Sigmoid colon (tissue), 7 donors: ENCODE results near the gene YAE1. TPM values are rescaled to one million over a fixed set of nuclear protein-coding genes. Genes with fewer than 3 reads are reported as not detected.

Experiments
- DNase-seq: peaks from one replicate; pipeline ENCODE4 v3.0.0-alpha.2; 2019
- H3K27ac ChIP-seq, 4 donors: fragments of 200-600 bp; sonication (generic); one replicate each; pipeline ENCODE4 v1.5.1; 2016 to 2019; ENCODE audit warnings: mild to moderate bottlenecking in 1 of 4
- H3K27me3 ChIP-seq, 3 donors: fragments of 200-600 bp; sonication (generic); one replicate each; pipeline ENCODE4 v1.5.1; 2019; ENCODE audit warnings: mild to moderate bottlenecking in 1 of 3
- H3K36me3 ChIP-seq, 4 donors: fragments of 200-600 bp; sonication (generic); one replicate each; pipeline ENCODE4 v1.5.1; 2016 to 2019
- H3K4me1 ChIP-seq, 4 donors: fragments of 200-600 bp; sonication (generic); one replicate each; pipeline ENCODE4 v1.5.1; 2017 to 2019
- H3K4me3 ChIP-seq, 4 donors: fragments of 200-600 bp; sonication (generic); one replicate each; pipeline ENCODE4 v1.5.1; 2017 to 2019; ENCODE audit warnings: mild to moderate bottlenecking in 2 of 4, moderate library complexity in 1 of 4
- H3K9me3 ChIP-seq, 4 donors: fragments of 200-600 bp in 3 of 4; sonication (generic) in 3 of 4; one replicate each; pipeline versions ENCODE4 v1.5.1 to v1.6.1; 2013 to 2019
- EP300 ChIP-seq, 4 donors: sonication (generic); formaldehyde crosslinking; IDR thresholded peaks; one replicate each; pipeline ENCODE4 v1.6.1; 2017; ENCODE audit warnings: antibody characterized with exemption in 4 of 4
- POLR2A ChIP-seq, 2 donors: fragments of 450-650 bp; IDR thresholded peaks; one replicate each; pipeline ENCODE4 v1.6.1; 2016; ENCODE audit warnings: antibody characterized with exemption in 2 of 2, mild to moderate bottlenecking in 2 of 2, moderate library complexity in 2 of 2
- POLR2AphosphoS5 ChIP-seq, 4 donors: sonication (generic); formaldehyde crosslinking; IDR thresholded peaks; one replicate each; pipeline ENCODE4 v1.6.1; 2017; ENCODE audit warnings: antibody characterized with exemption in 4 of 4
- WGBS, 2 donors: extraction: QIAGEN DNeasy Blood & Tissue Kit; methylation state at CpG; one replicate each; pipeline ENCODE4 v1.1.7; 2013; 5-methylcytosine and 5-hydroxymethylcytosine counted together
- intact Hi-C: fragments of 100-400 bp; cut with DNase I; formaldehyde crosslinking; loops from one replicate; pipeline ENCODE4 v1.15.1; 2023
- polyA plus RNA-seq, 3 donors: library from polyadenylated mRNA; stranded (reverse); fragments of 200-250 nt; gene quantifications; one replicate each; pipeline ENCODE4 v1.2.3, GENCODE V29; 2013
- total RNA-seq, 4 donors: library from RNA; depleted of rRNA; stranded (reverse); fragments of >200 nt; gene quantifications; one replicate each; pipeline ENCODE4 v1.1.0, GENCODE V29; 2016
- TF ChIP-seq, protein P1 (sequence below), 4 experiments: fragments of 450-650 bp in 3 of 4; fragments of 200-600 bp in 1 of 4; IDR thresholded peaks; one replicate each; pipeline ENCODE4 v1.5.1; 2016 to 2019; ENCODE audit warnings: antibody characterized with exemption in 4 of 4, mild to moderate bottlenecking in 3 of 4, moderate library complexity in 2 of 4
- donor health status: healthy with polysubstance abuse.
- donor health status: Bipolar disorder and iron deficiency.
- donor health status: healthy.

Gene YAE1
- total and polyA plus RNA-seq, 7 donors, result 16.3 to 52.0 (median 26.4) TPM

DNA sequence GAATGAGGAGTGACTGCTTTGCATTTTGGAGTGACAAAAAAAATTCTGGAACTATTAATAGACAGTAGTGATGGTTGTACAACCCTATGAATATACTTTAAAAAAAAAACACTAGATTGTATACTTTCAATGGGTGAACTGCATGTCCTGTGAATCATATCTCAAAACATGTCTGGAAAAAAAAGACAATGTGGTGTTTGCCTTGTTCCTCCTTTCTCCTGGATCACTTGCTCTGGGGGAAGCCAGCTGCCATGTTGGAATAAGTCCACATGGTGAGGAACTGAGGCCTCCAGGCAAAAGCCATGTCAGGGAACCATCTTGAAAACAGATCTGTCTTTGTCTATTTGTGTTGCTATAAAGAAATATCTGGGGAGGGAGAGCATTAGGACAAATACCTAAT, 39.5 kb upstream of the YAE1 start:
- no peaks in the 10 kb centered on the region for H3K36me3 ChIP-seq
- H3K27ac ChIP-seq, result no peak overlapping the region
- H3K4me1 ChIP-seq, result no peaks in the 10 kb centered on the region
- no peak for DNase-seq
- H3K4me3 ChIP-seq, result no peak overlapping the region
- TF ChIP-seq POLR2A (IDR thresholded peaks at IDR 0.05), result no peak
- TF ChIP-seq POLR2AphosphoS5 (IDR thresholded peaks at IDR 0.05), result no peak
- TF ChIP-seq EP300 (IDR thresholded peaks at IDR 0.05), result no peak
- TF ChIP-seq, protein P1, sequence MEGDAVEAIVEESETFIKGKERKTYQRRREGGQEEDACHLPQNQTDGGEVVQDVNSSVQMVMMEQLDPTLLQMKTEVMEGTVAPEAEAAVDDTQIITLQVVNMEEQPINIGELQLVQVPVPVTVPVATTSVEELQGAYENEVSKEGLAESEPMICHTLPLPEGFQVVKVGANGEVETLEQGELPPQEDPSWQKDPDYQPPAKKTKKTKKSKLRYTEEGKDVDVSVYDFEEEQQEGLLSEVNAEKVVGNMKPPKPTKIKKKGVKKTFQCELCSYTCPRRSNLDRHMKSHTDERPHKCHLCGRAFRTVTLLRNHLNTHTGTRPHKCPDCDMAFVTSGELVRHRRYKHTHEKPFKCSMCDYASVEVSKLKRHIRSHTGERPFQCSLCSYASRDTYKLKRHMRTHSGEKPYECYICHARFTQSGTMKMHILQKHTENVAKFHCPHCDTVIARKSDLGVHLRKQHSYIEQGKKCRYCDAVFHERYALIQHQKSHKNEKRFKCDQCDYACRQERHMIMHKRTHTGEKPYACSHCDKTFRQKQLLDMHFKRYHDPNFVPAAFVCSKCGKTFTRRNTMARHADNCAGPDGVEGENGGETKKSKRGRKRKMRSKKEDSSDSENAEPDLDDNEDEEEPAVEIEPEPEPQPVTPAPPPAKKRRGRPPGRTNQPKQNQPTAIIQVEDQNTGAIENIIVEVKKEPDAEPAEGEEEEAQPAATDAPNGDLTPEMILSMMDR (IDR thresholded peaks at IDR 0.05), result no peak
- intact Hi-C loops, result no loop called here
- H3K9me3 ChIP-seq, result no peaks in the 10 kb centered on the region
- no peaks in the 10 kb centered on the region for H3K27me3 ChIP-seq

DNA sequence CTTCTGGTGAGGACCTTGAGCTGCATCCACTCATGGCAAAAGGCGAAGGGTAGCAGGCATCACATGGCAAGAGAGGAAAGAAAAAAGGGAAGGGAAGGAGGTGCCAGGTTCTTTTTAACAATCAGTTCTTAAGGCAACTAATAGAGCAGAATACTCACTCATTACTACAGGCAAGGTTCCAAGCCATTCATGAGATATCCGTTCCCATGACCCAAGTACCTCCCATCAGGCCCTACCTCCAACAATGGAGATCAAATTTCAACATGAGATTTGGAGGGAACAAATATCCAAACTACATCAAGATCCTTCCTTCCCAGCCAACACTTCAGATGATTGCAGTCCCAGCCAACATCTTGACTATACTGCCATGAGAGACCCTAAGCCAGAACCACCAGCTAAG, 38.9 kb upstream of the YAE1 start:
- Histone ChIP-seq H3K4me1 (no peaks in the 10 kb centered on the region), H3K27ac (no peak overlapping the region), H3K27me3 (no peaks in the 10 kb centered on the region), H3K9me3 (no peaks in the 10 kb centered on the region), H3K4me3 (no peak overlapping the region), H3K36me3 (no peaks in the 10 kb centered on the region)
- no peak for TF ChIP-seq EP300 (IDR thresholded peaks at IDR 0.05)
- TF ChIP-seq POLR2A (IDR thresholded peaks at IDR 0.05), result no peak
- no peak for TF ChIP-seq POLR2AphosphoS5 (IDR thresholded peaks at IDR 0.05)
- TF ChIP-seq, protein P1 (IDR thresholded peaks at IDR 0.05), result no peak
- intact Hi-C loops, result no loop called here
- no peak for DNase-seq
- WGBS, 2 donors, result 82 to 87% methylated on average over 2 of the region's 2 CpGs

DNA sequence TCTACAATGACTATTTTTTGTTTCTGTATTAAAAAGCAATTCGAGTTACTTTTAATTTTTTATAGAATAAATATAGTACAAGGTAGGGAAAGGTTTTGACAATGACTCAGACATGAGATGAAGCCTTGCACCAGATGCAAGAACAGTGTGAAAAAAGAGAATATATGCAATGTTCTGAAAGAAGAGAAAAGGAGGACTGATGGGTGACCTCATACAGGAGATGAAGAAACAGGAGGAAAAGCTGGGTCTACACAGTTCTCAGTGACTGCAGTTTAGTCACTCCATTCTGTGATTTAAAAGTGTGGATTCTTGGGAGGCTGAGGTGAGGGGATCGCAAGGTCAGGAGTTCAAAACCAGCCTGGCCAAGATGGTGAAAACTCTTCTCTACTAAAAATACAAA, 38.3 kb upstream of the YAE1 start:
- H3K27me3 ChIP-seq, result no peaks in the 10 kb centered on the region
- H3K27ac ChIP-seq, result no peak overlapping the region
- no peaks in the 10 kb centered on the region for H3K9me3 ChIP-seq
- intact Hi-C loops, result no loop called here
- no peak for TF ChIP-seq POLR2AphosphoS5 (IDR thresholded peaks at IDR 0.05)
- TF ChIP-seq, protein P1 (IDR thresholded peaks at IDR 0.05), result no peak
- no peak for TF ChIP-seq POLR2A (IDR thresholded peaks at IDR 0.05)
- no peak for TF ChIP-seq EP300 (IDR thresholded peaks at IDR 0.05)
- 91 to 92% methylated on average over 2 of the region's 2 CpGs for WGBS, 2 donors
- no peak for DNase-seq
- H3K4me3 ChIP-seq, result no peak overlapping the region
- no peaks in the 10 kb centered on the region for H3K36me3 ChIP-seq
- no peaks in the 10 kb centered on the region for H3K4me1 ChIP-seq

DNA sequence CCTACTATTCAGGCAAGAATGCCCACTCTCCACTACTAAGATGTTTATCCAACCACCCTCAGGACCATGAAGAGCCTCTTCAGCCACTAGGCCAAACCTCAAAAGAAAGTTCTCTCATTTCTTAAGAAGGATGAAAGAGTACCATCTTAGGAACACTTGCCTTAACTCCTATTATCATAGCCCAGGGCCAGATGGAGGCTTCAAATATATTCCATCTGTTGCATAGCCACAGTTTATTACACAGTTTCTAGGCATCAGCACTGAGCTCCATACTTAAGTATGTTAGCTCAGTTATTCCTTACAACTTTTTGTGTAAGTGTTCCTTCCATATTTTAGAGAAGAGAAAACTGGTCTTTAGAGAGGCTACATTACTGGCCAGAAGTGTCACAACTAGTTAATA, 37.4 kb upstream of the YAE1 start:
- Histone ChIP-seq H3K36me3 (no peaks in the 10 kb centered on the region), H3K27ac (no peak overlapping the region), H3K4me1 (no peaks in the 10 kb centered on the region), H3K4me3 (no peak overlapping the region), H3K27me3 (no peaks in the 10 kb centered on the region), H3K9me3 (no peaks in the 10 kb centered on the region)
- TF ChIP-seq, protein P1 (IDR thresholded peaks at IDR 0.05), result no peak
- TF ChIP-seq EP300 (IDR thresholded peaks at IDR 0.05) (no peak), POLR2A (IDR thresholded peaks at IDR 0.05) (no peak), POLR2AphosphoS5 (IDR thresholded peaks at IDR 0.05) (no peak)
- intact Hi-C loops, result no loop called here
- DNase-seq, result no peak

DNA sequence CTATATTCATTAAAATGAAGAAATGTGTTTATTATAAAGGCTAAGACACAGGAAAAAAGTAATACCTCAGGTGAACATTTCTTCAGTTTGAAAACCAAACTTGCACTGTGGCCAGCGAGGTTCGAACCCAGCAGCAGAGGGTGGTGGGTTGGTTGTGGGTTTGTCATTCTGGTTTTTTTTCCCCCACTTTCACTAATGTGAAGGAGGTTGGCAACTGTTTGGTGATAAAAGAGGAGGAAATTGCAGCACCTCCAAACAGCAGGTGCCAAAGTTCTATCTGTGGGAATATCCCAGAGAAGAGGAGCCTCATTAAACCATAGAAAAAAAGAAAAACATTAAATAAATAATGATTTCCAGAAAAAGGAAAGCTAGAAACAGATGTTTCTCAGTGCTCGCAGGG, 36.6 kb upstream of the YAE1 start:
- H3K27ac ChIP-seq, result no peak overlapping the region
- H3K4me1 ChIP-seq, result no peaks in the 10 kb centered on the region
- no peaks in the 10 kb centered on the region for H3K36me3 ChIP-seq
- intact Hi-C loops, result no loop called here
- no peak overlapping the region for H3K4me3 ChIP-seq
- DNase-seq, result no peak
- 52 to 62% methylated on average over 3 of the region's 3 CpGs for WGBS, 2 donors
- TF ChIP-seq POLR2AphosphoS5 (IDR thresholded peaks at IDR 0.05) (no peak), POLR2A (IDR thresholded peaks at IDR 0.05) (no peak), EP300 (IDR thresholded peaks at IDR 0.05) (no peak)
- TF ChIP-seq, protein P1 (IDR thresholded peaks at IDR 0.05), result no peak
- no peaks in the 10 kb centered on the region for H3K27me3 ChIP-seq
- no peaks in the 10 kb centered on the region for H3K9me3 ChIP-seq
